GM12801 (cell line): ENCODE measurements around the gene SPATA18.

Source experiments
- TF ChIP-seq, protein P1 (sequence below): IDR thresholded peaks from one replicate; pipeline ENCODE4 v1.5.1; 2011; ENCODE audit warnings: control low read depth; ENCODE audit not compliant: insufficient read length; ENCODE audit errors: extremely low read depth

The SPATA18 gene

DNA sequence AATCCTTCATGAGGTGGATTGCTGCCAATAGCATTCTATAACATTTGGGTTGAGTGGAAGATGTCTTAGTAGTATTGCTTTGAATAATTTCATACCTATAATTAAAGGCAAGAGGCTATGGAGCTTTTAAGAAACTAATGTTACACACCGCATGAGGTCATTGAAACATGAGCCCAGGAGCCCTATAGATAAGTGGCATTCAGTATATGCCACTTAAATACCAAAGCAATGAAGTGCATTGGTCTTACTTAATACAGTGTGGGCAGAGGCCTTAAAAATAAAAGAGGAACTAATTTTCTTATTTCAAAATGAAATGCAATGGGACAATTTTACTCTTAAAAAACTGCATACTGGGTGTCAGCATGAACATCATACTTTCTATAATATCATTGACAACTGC lies 47.5 kb downstream of the SPATA18 start:
- TF ChIP-seq, protein P1, sequence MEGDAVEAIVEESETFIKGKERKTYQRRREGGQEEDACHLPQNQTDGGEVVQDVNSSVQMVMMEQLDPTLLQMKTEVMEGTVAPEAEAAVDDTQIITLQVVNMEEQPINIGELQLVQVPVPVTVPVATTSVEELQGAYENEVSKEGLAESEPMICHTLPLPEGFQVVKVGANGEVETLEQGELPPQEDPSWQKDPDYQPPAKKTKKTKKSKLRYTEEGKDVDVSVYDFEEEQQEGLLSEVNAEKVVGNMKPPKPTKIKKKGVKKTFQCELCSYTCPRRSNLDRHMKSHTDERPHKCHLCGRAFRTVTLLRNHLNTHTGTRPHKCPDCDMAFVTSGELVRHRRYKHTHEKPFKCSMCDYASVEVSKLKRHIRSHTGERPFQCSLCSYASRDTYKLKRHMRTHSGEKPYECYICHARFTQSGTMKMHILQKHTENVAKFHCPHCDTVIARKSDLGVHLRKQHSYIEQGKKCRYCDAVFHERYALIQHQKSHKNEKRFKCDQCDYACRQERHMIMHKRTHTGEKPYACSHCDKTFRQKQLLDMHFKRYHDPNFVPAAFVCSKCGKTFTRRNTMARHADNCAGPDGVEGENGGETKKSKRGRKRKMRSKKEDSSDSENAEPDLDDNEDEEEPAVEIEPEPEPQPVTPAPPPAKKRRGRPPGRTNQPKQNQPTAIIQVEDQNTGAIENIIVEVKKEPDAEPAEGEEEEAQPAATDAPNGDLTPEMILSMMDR = no peak

DNA sequence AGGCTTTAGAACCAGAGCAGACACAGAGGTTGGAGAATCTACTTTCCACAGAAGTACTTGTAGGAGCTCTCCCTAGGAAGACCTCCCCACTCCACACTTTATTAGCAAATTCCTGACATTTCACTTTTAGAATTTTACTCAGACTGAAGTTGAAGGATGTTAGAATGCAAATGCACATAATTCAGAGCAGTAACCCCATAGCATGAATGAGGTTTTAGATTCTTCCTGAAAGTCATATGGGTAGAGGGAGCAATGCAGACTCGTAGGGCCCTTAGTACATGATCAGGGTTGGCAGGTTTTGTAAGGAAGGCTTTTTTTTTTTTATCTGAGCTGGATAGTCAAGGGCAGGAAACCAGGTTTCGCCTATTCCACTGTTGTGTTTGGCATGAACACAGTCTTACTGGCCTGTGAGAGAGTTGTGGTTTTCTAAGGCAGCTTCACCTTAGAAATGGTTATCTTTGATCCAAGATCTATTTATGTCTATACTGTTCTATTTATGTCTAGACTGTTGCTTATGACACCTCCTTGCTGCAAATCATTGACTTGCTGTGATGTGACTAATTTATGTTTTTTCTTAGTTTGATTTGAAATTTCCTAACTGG lies 48.9 kb downstream of the SPATA18 start:
- TF ChIP-seq, protein P1 = no peak

GRCh38 chr4:52102587-52102986 lies 51.5 kb downstream of the SPATA18 start:
- TF ChIP-seq, protein P1 = no peak

DNA sequence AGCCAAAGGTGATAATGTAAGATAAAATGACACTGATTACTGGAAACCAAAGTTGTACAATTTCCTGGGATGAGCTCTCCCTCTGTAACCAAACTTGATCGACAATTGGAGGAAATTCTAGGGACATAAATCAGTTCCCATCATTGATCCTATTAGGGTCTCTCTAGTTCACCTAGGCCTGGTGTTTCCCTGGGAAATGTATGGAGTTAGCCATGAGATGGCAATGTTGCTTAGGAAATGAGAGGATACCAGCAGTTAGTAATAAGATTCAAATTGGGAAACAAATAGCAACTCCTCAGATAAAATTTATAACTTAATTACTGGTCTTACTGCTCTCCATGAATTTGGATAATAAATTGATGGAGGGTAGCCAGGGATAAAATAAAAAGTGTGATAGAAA lies 52.2 kb downstream of the SPATA18 start:
- TF ChIP-seq, protein P1 = no peak

DNA sequence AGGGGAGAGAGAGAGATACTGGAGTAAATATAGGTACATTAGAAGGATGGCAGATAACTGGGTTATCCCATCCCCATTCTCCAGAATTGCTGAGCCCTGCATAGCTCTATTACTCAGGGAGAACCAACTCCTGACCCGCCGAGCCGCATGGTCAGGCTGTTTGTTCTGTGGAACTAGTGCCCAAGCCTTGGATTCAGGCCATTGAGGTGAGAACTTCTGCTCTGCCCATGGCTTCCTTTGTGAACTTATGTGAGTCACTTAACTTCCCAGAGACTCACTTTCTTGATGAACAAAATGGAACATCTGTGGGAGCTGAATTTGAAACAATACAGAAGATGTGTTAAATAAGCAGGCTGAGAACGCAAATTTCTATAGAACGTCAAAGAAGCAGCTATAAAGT lies 54.2 kb downstream of the SPATA18 start:
- TF ChIP-seq, protein P1 = no peak

- TF ChIP-seq, protein P1 = no peak
These were observed 55.1 kb downstream of the SPATA18 start for GRCh38 chr4:52106191-52106590.

DNA sequence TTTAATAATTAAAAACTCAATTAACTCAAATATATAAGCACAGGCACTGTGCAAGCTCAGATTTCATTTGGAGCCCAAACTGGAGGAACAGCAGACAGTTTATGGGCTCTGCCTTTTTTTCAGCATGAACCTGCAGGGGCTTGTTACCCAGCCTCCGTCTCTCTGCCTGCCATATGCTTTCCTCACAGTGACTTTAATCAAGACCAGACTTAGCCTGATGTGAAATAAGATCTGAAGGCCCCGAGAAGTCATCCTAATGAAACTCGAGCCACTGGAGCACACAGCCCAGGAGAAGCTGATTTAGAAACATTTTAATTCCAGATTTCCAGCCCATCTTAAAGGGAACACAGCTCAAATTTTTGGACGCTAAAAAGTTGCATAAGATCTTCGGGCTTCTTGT lies 55.6 kb downstream of the SPATA18 start:
- TF ChIP-seq, protein P1 = no peak

GRCh38 chr4:52107336-52107735 lies 56.2 kb downstream of the SPATA18 start:
- TF ChIP-seq, protein P1 = no peak
